ENCODE data around the gene PTPRR. TPM values are rescaled to one million over a fixed set of nuclear protein-coding genes. Genes with fewer than 3 reads are reported as not detected.

The PTPRR gene
- total and polyA plus RNA-seq, 2 donors (not counting 1 experiment from before 2014, with no cell fraction given), result 0.44 to 0.50 TPM

DNA sequence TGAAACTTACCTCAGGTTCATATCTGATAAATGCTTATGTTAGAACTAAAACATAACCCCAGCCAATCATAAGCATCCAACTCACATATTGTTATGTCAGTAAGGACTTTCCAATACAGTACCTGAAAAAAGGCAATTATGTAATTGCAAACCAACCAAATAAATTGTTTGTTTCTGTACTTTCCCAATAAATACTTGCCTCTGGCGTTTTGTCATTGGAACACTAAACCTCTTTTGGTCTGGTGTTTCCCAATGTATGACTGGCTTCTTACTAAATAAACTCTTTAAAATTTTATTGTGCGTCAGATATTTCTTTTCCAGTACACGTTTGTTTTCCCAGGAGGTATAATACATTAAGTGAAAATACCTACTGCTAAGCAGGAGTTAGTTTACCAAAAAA is 276.6 kb downstream of the PTPRR start:
- H3K4me2 ChIP-seq (ENCODE audit: extremely low read depth, insufficient read depth, low read length), result no peak overlapping the region
- no peak for TF ChIP-seq EZH2 (IDR thresholded peaks at IDR 0.05; ENCODE audit: low read length, missing control alignments)
- TF ChIP-seq, protein P1, sequence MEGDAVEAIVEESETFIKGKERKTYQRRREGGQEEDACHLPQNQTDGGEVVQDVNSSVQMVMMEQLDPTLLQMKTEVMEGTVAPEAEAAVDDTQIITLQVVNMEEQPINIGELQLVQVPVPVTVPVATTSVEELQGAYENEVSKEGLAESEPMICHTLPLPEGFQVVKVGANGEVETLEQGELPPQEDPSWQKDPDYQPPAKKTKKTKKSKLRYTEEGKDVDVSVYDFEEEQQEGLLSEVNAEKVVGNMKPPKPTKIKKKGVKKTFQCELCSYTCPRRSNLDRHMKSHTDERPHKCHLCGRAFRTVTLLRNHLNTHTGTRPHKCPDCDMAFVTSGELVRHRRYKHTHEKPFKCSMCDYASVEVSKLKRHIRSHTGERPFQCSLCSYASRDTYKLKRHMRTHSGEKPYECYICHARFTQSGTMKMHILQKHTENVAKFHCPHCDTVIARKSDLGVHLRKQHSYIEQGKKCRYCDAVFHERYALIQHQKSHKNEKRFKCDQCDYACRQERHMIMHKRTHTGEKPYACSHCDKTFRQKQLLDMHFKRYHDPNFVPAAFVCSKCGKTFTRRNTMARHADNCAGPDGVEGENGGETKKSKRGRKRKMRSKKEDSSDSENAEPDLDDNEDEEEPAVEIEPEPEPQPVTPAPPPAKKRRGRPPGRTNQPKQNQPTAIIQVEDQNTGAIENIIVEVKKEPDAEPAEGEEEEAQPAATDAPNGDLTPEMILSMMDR (conservative IDR thresholded peaks at IDR 0.05 in 1 of 2, IDR thresholded peaks at IDR 0.05 in 1 of 2; ENCODE audit: low read depth in 1 of 2, low read length in 2 of 2), result no peak
- no peak overlapping the region for H3K27ac ChIP-seq (ENCODE audit: insufficient read depth, low read length)
- no peak overlapping the region for H2AFZ ChIP-seq (ENCODE audit: low read length)
- peaks cover 15% of the 10 kb centered on the region for H3K4me1 ChIP-seq (ENCODE audit: control insufficient read depth, extremely low read depth, insufficient read depth, low read length)
- no peaks in the 10 kb centered on the region for H3K36me3 ChIP-seq (ENCODE audit: control insufficient read depth, insufficient read depth, low read length)
- H3K9me3 ChIP-seq (ENCODE audit: control insufficient read depth, insufficient read depth, low read depth, low read length), result no peaks in the 10 kb centered on the region
- no peaks in the 10 kb centered on the region for H3K27me3 ChIP-seq (ENCODE audit: control insufficient read depth, insufficient read depth, low read length)
- H4K20me1 ChIP-seq (ENCODE audit: control insufficient read depth, extremely low read depth, insufficient read depth, low read length), result no peaks in the 10 kb centered on the region
- no peak overlapping the region for H3K4me3 ChIP-seq (replicated peaks in 1 of 4; ENCODE audit: control extremely low read depth in 1 of 4, insufficient read depth in 1 of 4, low read depth in 3 of 4, low read length in 4 of 4)
- no peak for DNase-seq (ENCODE audit: low read depth in 2 of 2)
- H3K79me2 ChIP-seq (ENCODE audit: control insufficient read depth, insufficient read depth, low read length), result no peaks in the 10 kb centered on the region
- H3K9ac ChIP-seq (ENCODE audit: insufficient read depth, low read length), result no peak overlapping the region

DNA sequence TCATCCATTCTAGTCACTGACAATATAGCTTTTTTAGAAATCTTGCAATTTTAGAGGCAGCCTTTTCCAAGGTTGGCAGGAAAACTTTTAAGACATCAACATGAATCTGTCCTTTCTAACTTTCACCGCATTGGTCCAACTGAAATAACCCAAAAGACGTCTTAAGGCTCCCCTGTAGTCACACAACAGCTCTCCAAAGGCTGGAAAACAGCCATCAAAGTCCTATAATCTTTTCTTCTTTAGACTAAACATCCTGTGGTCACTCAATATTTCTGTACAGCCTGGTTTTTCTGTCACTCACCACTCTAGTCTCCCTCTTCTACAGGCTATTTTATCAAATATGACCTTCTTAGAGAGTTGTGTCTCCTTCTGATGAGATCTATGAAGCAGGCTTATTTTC is 278.8 kb downstream of the PTPRR start:
- Histone ChIP-seq H3K4me1 (ENCODE audit: control insufficient read depth, extremely low read depth, insufficient read depth, low read length) (peaks cover 9% of the 10 kb centered on the region), H3K27ac (ENCODE audit: insufficient read depth, low read length) (no peak overlapping the region), H2AFZ (ENCODE audit: low read length) (no peak overlapping the region), H3K36me3 (ENCODE audit: control insufficient read depth, insufficient read depth, low read length) (no peaks in the 10 kb centered on the region), H3K9me3 (ENCODE audit: control insufficient read depth, insufficient read depth, low read depth, low read length) (no peaks in the 10 kb centered on the region), H3K27me3 (ENCODE audit: control insufficient read depth, insufficient read depth, low read length) (no peaks in the 10 kb centered on the region), H3K4me2 (ENCODE audit: extremely low read depth, insufficient read depth, low read length) (no peak overlapping the region), H3K4me3 (replicated peaks in 1 of 4; ENCODE audit: control extremely low read depth in 1 of 4, insufficient read depth in 1 of 4, low read depth in 3 of 4, low read length in 4 of 4) (no peak overlapping the region), H3K79me2 (ENCODE audit: control insufficient read depth, insufficient read depth, low read length) (no peaks in the 10 kb centered on the region), H4K20me1 (ENCODE audit: control insufficient read depth, extremely low read depth, insufficient read depth, low read length) (no peaks in the 10 kb centered on the region), H3K9ac (ENCODE audit: insufficient read depth, low read length) (no peak overlapping the region)
- DNase-seq (ENCODE audit: low read depth in 2 of 2), result peak in 1 of 2 donors; percentile 51
- TF ChIP-seq, protein P1 (conservative IDR thresholded peaks at IDR 0.05 in 1 of 2, IDR thresholded peaks at IDR 0.05 in 1 of 2; ENCODE audit: low read depth in 1 of 2, low read length in 2 of 2), result no peak
- no peak for TF ChIP-seq EZH2 (IDR thresholded peaks at IDR 0.05; ENCODE audit: low read length, missing control alignments)

DNA sequence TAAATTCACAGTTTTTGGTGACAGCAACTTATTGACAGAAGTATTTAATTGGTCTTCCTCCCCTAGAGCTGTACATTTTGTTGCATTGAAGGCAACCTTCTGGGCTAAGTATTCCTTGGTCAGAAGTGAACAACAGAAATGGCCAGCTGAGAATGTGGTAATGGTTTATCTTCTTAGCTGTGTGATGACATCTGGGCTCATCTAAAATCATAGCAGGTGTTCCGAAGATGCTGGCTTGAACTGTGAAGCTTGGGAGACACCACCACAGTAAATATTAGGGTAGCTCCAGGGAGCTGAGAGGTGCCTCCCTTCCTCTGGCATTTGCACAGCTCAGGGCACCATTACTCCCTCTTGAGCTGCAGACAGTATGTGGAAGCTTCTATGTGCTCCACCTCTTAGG is 279.6 kb downstream of the PTPRR start:
- H3K9me3 ChIP-seq (ENCODE audit: control insufficient read depth, insufficient read depth, low read depth, low read length), result no peaks in the 10 kb centered on the region
- H3K27me3 ChIP-seq (ENCODE audit: control insufficient read depth, insufficient read depth, low read length), result no peaks in the 10 kb centered on the region
- H3K4me3 ChIP-seq (replicated peaks in 1 of 4; ENCODE audit: control extremely low read depth in 1 of 4, insufficient read depth in 1 of 4, low read depth in 3 of 4, low read length in 4 of 4), result no peak overlapping the region
- no peak for DNase-seq (ENCODE audit: low read depth in 2 of 2)
- H3K79me2 ChIP-seq (ENCODE audit: control insufficient read depth, insufficient read depth, low read length), result no peaks in the 10 kb centered on the region
- no peak overlapping the region for H3K9ac ChIP-seq (ENCODE audit: insufficient read depth, low read length)
- H3K4me1 ChIP-seq (ENCODE audit: control insufficient read depth, extremely low read depth, insufficient read depth, low read length), result peaks cover 3% of the 10 kb centered on the region
- H3K36me3 ChIP-seq (ENCODE audit: control insufficient read depth, insufficient read depth, low read length), result no peaks in the 10 kb centered on the region
- H4K20me1 ChIP-seq (ENCODE audit: control insufficient read depth, extremely low read depth, insufficient read depth, low read length), result no peaks in the 10 kb centered on the region
- no peak overlapping the region for H3K4me2 ChIP-seq (ENCODE audit: extremely low read depth, insufficient read depth, low read length)
- H3K27ac ChIP-seq (ENCODE audit: insufficient read depth, low read length), result no peak overlapping the region
- no peak overlapping the region for H2AFZ ChIP-seq (ENCODE audit: low read length)
- no peak for TF ChIP-seq EZH2 (IDR thresholded peaks at IDR 0.05; ENCODE audit: low read length, missing control alignments)
- TF ChIP-seq, protein P1 (conservative IDR thresholded peaks at IDR 0.05 in 1 of 2, IDR thresholded peaks at IDR 0.05 in 1 of 2; ENCODE audit: low read depth in 1 of 2, low read length in 2 of 2), result no peak

Measured in fibroblast of lung (primary cell).